Uterus (tissue), 4 donors: ENCODE data around the gene BICD2. TPM values are rescaled to one million over a fixed set of nuclear protein-coding genes. Genes with fewer than 3 reads are reported as not detected.

Source experiments
- DNase-seq, 2 donors: peaks; one replicate each; pipeline ENCODE4 v3.0.0-alpha.2; 2019 to 2020
- H3K27ac ChIP-seq, 2 donors: fragments of 200-600 bp; sonication (generic); 1 replicate in 1 of 2; 2 replicates in 1 of 2; pipeline ENCODE4 v1.5.1; 2016 to 2018
- H3K27me3 ChIP-seq, 2 donors: fragments of 200-600 bp; sonication (generic); one replicate each; pipeline ENCODE4 v1.5.1; 2018 to 2019; ENCODE audit warnings: control low read depth in 1 of 2
- H3K36me3 ChIP-seq, 2 donors: fragments of 200-600 bp; sonication (generic); one replicate each; pipeline ENCODE4 v1.5.1; 2019; ENCODE audit warnings: control low read depth in 1 of 2
- H3K4me1 ChIP-seq, 2 donors: fragments of 200-600 bp; sonication (generic); one replicate each; pipeline ENCODE4 v1.5.1; 2018 to 2019; ENCODE audit warnings: control low read depth in 1 of 2
- H3K4me3 ChIP-seq, 2 donors: fragments of 200-600 bp; sonication (generic); 1 replicate in 1 of 2; 2 replicates in 1 of 2; pipeline ENCODE4 v1.5.1; 2018 to 2019; ENCODE audit warnings: mild to moderate bottlenecking in 1 of 2
- H3K9me3 ChIP-seq, 2 donors: fragments of 200-600 bp; sonication (generic); one replicate each; pipeline ENCODE4 v1.5.1; 2019; ENCODE audit warnings: control low read depth in 1 of 2
- POLR2A ChIP-seq, 2 donors: fragments of 450-650 bp; IDR thresholded peaks; one replicate each; pipeline ENCODE4 v1.6.1; 2016; ENCODE audit warnings: antibody characterized with exemption in 2 of 2, mild to moderate bottlenecking in 1 of 2, moderate library complexity in 1 of 2
- intact Hi-C: fragments of 100-400 bp; cut with DNase I; formaldehyde crosslinking; loops from one replicate; pipeline ENCODE4 v1.15.1; 2023; ENCODE audit warnings: low total_unique reads
- total RNA-seq, 4 donors: library from RNA; depleted of rRNA in 3 of 4; stranded (reverse); fragments of >200 nt in 3 of 4; gene quantifications; one replicate each; pipeline versions ENCODE4 v1.1.0 to v1.2.4, GENCODE V29; 2014 to 2023
- TF ChIP-seq, protein P1 (sequence below), 4 experiments: fragments of 200-600 bp in 2 of 4; fragments of 450-650 bp in 2 of 4; sonication (generic) in 2 of 4; IDR thresholded peaks; one replicate each; pipeline ENCODE4 v1.5.1; 2016 to 2019; ENCODE audit warnings: antibody characterized with exemption in 4 of 4, mild to moderate bottlenecking in 2 of 4, moderate library complexity in 1 of 4
- donor health status: DM: yes; HTN: yes; CAD: no.

The BICD2 gene
- total RNA-seq, 4 donors from 2014 or later: 5.6 to 45.1 (median 22.8) TPM

GRCh38 chr9:92714016-92714415 is 50.6 kb downstream of the BICD2 start:
- no peak for DNase-seq
- no peaks in the 10 kb centered on the region for H3K36me3 ChIP-seq
- no peaks in the 10 kb centered on the region for H3K27me3 ChIP-seq
- TF ChIP-seq POLR2A (IDR thresholded peaks at IDR 0.05): no peak
- TF ChIP-seq, protein P1, sequence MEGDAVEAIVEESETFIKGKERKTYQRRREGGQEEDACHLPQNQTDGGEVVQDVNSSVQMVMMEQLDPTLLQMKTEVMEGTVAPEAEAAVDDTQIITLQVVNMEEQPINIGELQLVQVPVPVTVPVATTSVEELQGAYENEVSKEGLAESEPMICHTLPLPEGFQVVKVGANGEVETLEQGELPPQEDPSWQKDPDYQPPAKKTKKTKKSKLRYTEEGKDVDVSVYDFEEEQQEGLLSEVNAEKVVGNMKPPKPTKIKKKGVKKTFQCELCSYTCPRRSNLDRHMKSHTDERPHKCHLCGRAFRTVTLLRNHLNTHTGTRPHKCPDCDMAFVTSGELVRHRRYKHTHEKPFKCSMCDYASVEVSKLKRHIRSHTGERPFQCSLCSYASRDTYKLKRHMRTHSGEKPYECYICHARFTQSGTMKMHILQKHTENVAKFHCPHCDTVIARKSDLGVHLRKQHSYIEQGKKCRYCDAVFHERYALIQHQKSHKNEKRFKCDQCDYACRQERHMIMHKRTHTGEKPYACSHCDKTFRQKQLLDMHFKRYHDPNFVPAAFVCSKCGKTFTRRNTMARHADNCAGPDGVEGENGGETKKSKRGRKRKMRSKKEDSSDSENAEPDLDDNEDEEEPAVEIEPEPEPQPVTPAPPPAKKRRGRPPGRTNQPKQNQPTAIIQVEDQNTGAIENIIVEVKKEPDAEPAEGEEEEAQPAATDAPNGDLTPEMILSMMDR (IDR thresholded peaks at IDR 0.05): no peak
- no peak overlapping the region for H3K4me3 ChIP-seq
- H3K27ac ChIP-seq: no peak overlapping the region
- H3K4me1 ChIP-seq: no peaks in the 10 kb centered on the region
- H3K9me3 ChIP-seq: no peaks in the 10 kb centered on the region
- intact Hi-C loops: no loop called here

GRCh38 chr9:92713528-92713927 is 51.1 kb downstream of the BICD2 start:
- Histone ChIP-seq H3K27me3 (no peaks in the 10 kb centered on the region), H3K4me3 (no peak overlapping the region), H3K27ac (no peak overlapping the region), H3K9me3 (no peaks in the 10 kb centered on the region), H3K4me1 (no peaks in the 10 kb centered on the region), H3K36me3 (no peaks in the 10 kb centered on the region)
- intact Hi-C loops: no loop called here
- DNase-seq: no peak
- TF ChIP-seq POLR2A (IDR thresholded peaks at IDR 0.05): no peak
- TF ChIP-seq, protein P1 (IDR thresholded peaks at IDR 0.05): no peak

DNA sequence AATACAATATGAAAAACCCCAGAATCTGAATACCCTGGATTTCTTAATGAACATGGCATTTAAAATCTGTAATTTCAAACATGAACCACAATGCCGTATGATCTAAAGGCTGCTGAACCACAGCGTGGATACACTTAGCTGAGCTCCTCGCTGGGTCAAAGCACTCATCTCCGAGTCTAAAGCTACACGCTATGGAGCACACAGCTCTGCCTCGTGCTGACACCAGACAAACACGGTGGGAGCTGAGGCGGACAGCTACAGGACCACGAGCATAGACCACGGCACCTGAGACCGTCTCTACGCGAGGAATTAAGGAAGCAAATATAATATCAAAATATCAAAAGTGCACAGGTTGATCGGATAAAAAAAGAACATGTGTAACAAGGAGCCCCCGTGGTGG is 51.9 kb downstream of the BICD2 start:
- Histone ChIP-seq H3K4me3 (no peak overlapping the region), H3K27me3 (no peaks in the 10 kb centered on the region), H3K4me1 (no peaks in the 10 kb centered on the region), H3K9me3 (no peaks in the 10 kb centered on the region), H3K36me3 (no peaks in the 10 kb centered on the region), H3K27ac (no peak overlapping the region)
- intact Hi-C loops: no loop called here
- no peak for DNase-seq
- TF ChIP-seq POLR2A (IDR thresholded peaks at IDR 0.05): no peak
- TF ChIP-seq, protein P1 (IDR thresholded peaks at IDR 0.05): no peak

GRCh38 chr9:92711844-92712243 is 52.8 kb downstream of the BICD2 start:
- Histone ChIP-seq H3K9me3 (no peaks in the 10 kb centered on the region), H3K4me3 (no peak overlapping the region), H3K4me1 (no peaks in the 10 kb centered on the region), H3K27ac (no peak overlapping the region), H3K36me3 (no peaks in the 10 kb centered on the region), H3K27me3 (no peaks in the 10 kb centered on the region)
- intact Hi-C loops: no loop called here
- DNase-seq: no peak
- TF ChIP-seq, protein P1 (IDR thresholded peaks at IDR 0.05): no peak
- no peak for TF ChIP-seq POLR2A (IDR thresholded peaks at IDR 0.05)

DNA sequence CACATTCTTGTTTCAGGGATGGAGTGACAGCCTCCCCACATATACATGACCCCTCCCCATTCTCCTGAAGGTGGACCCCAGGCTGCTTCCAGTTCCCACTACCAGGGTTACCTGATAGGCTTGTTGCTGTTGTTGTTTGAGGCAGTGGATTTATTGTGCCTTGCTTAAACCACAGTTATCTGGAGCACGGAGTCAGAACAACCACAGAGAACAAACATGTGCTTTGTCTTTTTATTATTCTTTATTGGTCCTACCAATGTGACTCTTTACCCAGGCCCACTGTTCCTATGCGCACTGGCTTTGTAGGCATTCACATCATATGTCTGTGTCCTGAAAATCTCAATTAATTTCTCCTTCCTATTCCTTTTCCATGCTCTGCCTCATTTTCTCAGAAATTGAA is 53.5 kb downstream of the BICD2 start:
- H3K9me3 ChIP-seq: no peaks in the 10 kb centered on the region
- TF ChIP-seq, protein P1 (IDR thresholded peaks at IDR 0.05): no peak
- TF ChIP-seq POLR2A (IDR thresholded peaks at IDR 0.05): no peak
- H3K4me3 ChIP-seq: no peak overlapping the region
- H3K36me3 ChIP-seq: no peaks in the 10 kb centered on the region
- no peak overlapping the region for H3K27ac ChIP-seq
- intact Hi-C loops: no loop called here
- H3K4me1 ChIP-seq: no peaks in the 10 kb centered on the region
- no peaks in the 10 kb centered on the region for H3K27me3 ChIP-seq
- DNase-seq: no peak
